Islet of Langerhans (tissue), 1 donor: ENCODE measurements around the gene KRTAP9-1.
"Not testable (repeated sequence)": the region's sequence is repeated elsewhere in the genome, so short reads cannot be mapped to it uniquely, and the experiment has no call there.

Experiments
- FAIRE-seq: peaks from one replicate; lab custom pipeline; 2011; peaks lifted over from hg19 to GRCh38; lab: Jason Lieb, UNC

Gene KRTAP9-1

DNA sequence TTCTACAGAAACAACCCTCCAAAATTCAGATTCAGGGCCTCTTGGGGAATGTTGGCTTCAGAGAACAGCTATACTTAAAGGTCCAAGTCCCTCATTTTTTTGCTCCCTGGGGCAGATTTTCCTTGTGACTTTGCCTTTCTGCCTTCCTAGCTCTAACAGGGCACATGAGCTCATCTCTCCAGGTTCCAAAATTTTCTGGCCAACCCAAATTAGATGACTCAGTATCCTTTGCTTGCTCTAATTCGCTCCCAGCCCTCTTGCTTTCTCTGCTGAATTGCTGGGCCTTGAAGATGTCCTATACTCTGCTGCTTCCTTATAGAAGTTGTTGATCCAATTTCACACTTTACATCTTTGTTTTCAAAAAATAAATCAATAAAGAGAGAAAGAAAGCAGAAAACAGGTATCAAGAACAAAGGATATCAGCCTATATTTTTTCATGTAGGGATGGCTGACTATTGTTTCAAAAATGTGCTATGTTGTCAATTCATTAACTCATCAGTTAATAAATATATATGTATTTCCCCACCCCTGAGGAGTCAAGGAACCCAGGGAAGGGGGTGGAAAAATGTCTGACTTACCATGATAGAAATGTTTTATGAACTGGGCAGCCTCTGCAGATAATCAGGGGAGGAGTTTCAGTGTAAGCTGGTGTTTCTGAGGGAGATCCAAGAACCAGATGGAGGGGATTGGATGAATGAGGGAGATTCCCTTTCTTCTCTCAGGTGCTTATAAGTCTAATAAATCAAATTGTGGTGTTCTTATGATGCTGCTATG lies 10.7 kb upstream of the KRTAP9-1 start:
- FAIRE-seq, result no peak

DNA sequence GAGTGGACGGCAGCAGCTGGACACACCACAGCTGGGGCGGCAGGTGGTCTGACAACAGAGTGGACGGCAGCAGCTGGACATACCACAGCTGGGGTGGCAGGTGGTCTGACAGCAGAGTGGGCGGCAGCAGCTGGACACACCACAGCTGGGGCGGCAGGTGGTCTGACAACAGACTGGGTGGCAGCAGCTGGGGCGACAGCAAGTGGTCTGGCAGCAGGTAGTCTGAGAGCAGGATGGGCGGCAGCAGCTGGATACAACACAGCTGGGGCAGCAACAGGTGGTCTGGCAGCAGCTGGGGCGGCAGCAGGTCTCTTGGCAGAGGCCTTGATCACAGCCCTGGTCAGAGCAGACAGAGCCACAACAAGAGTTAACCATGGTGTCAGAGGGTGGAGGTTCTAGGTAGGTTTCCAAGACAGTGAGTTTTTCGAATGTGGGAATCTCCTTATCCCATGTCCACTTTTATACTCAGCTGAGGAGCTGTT lies 5.2 kb upstream of the KRTAP9-1 start, which contains the start of gene KRTAP4-1:
KRTAP4-1 (minus strand) TSS at position 432 of the 482 bp plus-strand sequence; CDS start at position 375, 57 bp downstream.
- no peak for FAIRE-seq

DNA sequence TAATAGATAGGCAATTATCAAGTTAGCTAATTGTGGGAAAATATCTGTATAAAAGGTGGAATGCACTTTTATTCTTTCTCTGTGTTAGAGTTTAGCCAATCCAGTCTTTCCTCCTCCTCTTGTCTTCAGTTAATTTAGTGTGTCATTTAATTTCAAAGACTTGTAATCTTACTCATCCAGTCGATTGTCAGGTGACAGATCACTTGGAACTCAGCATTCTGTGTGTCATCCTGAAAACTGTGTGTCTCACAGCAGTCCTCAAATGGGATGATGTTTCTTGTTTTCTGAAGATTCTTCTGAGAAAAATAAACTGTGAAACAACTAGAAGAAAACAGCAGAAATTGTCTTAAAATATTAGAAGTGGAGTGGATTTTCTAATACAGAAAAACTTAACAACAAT lies 4.7 kb upstream of the KRTAP9-1 start:
- no peak for FAIRE-seq

DNA sequence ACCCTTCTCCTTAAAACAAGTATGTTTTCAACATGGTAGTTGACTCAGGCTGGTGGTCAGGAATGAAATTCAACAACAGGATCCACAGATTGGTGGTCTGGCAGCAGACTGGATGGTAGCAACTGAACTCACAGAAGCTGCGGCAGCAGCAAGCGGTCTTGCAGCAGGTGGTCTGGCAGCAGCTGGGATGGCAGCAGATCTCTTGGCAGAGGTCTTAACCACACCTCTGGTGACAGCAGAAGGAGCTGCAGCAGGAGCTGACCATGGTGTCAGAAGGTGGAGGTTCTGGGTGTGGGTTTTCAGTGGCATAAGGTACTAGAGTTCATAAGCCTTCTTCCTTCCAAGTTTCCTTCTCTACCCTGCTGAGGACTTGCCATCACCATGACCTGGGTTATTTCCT lies 2.8 kb upstream of the KRTAP9-1 start:
- no peak for FAIRE-seq

DNA sequence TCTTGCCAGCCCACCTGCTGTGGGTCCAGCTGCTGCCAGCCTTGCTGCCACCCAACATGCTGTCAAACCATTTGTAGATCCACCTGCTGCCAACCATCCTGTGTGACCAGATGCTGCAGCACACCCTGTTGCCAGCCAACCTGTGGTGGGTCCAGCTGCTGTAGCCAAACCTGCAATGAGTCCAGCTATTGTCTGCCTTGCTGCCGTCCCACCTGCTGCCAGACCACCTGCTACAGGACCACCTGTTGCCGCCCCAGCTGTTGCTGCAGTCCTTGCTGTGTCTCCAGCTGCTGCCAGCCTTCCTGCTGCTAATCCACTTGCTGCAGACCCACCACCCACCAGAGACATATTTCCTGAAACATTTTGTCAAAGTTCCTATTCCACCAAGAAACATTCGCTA lies 641 bp downstream of the KRTAP9-1 start:
- no peak for FAIRE-seq

DNA sequence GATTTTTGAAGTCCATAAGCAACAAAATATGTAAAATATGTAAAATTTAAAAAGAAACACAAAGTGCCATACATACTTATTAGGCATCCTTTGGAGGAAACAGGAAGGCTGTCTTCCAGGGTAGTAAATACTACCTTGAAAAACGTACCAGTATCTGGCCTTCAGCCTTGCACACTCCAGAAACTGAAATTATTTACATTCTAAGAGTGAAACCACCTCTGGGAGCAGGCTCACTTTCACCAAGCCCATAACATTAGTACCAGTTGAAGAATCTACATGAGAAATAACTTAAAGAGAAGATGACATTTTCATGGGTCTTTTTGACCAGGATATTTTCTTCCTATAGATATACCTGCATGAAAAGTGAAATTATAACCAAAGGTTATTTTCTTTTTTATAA lies 6.4 kb downstream of the KRTAP9-1 start:
- no peak for FAIRE-seq

DNA sequence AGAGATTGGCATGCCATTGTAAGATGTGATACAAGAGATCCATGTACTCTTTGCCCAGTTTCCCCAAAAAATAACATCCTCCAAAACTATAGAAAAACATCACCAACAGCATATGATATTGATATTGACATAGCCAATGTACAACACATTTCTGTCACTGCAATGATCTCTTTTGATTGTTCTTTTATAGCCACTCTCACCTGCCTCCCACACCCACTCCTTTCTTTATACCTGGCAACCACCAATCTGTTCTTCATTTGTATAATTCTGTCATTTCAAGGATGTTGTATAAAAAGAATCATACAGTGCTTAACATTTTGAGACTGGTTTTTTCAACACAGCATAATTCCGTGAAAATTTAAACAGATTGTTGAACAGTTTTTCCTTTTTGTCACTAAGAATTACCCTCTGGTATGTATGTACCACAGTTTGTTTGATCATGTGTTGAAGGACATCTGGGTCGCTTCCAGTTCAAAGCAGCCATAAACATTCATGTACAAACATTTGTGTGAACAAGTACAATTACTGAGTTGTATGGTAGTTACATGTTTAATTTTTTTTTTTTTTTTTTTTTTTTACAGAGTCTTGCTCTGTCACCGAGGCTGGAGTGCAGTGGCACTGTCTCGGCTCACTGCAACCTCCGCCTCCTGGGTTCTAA lies 9.9 kb downstream of the KRTAP9-1 start:
- FAIRE-seq, result no peak

DNA sequence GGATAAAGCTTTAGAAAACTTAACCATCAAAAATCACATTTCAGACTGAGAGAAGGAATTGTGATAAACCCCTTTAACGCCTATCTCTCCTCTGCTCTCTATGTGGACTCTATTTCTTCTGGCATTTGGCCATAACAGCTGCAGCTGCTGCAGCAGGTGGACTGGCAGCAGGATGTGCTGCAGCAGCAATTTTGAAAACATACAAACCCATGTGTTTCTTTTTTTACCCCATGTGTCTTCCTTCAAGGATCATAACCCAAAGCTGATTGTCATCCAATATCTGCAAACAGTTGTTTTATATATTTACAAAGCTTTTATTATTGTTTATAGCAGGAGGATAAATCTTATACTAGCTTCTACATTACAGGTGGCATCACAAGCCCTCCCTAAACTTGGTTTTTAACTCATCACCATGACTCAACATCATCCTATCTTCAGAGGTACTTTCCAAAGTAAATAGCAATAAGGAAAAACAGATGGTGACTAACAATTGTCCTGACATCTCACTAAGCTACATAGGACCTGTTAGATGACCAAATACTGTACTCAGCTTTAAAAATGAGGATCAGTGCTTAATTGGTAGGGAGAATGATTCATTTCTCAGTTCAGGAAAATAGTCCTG lies 22.3 kb downstream of the KRTAP9-1 start:
- no peak for FAIRE-seq

DNA sequence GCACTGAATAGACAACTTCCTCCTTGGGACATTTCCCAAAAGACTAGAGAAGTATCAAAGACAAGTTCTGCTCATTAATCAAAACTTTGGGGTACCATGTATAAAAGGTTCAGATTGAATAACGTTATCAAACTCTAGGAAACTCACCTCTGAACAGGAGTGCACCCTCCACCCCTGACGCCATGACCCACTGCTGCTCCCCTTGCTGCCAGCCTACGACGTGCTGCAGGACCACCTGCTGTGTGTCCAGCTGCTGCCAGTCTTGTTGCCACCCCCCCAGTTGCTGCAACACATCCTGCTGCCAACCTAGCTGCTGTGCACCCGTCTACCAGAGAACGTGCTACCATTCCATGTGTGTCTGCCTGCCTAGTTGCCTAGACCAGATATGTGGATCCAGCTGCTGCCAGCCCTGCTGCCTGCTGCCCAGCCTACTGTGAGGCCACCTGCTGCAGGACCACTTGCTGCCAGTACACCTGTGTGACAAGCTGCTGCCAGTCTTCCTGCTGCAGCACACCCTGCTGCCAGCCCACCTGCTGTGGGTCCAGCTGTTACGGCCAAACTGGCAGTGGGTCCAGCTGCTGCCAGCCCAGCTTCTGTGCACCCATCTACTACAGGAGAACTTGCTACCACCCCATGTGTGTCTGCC lies 23.0 kb downstream of the KRTAP9-1 start:
- FAIRE-seq, result no peak

DNA sequence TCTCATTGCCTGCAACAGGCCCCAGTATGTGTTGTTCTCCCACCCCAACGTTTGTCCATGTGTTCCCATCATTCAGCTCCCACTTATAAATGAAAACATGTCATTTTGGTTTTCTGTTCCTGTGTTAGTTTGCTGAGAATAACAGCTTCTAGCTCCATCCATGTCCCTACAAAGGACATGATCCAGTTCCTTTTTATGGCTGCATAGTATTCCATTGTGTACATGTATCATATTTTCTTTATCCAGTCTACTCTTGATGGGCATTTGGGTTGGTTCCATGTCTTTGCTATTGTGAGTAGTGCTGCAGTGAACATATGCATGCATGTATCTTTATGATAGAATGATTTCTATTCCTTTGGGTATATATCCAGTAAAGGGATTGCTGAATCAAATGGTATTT lies 26.0 kb downstream of the KRTAP9-1 start:
- no peak for FAIRE-seq

DNA sequence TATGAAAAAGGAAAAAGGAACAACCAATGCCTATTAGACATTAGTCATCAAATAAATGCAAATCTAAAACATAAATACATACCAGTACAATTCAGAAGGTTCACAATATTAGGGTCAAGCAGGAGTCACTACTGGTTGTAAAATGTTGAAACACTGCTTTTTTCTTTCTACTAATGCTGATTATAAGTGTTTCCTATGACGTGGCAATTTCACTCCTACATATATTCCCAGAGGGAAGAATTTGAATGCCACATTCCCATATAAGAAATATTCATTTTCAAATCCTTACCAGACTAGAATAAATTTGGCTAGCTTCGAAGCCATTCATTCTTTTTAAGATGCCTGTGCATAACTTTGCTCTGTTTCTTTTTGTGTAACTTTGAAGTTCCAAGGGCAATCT lies 34.1 kb downstream of the KRTAP9-1 start:
- no peak for FAIRE-seq

DNA sequence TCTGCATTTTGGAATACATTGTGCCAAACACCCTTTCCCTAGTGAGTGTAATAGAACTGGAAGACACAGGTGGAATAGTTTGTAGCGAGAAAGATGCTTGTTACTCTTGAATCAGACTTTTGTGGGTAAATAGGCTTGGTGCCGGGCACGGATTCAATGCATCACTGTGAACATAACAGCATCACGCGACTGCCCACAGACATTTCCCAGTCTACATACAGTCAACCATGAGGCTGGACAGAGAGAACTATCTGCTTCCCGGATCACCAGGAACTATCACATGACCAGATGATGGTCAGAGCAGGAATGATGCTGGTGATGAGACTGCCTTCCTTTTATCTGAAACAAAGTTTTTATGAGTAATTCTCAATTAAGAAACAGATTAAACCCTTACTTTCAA lies 36.4 kb downstream of the KRTAP9-1 start:
- FAIRE-seq, result no peak

DNA sequence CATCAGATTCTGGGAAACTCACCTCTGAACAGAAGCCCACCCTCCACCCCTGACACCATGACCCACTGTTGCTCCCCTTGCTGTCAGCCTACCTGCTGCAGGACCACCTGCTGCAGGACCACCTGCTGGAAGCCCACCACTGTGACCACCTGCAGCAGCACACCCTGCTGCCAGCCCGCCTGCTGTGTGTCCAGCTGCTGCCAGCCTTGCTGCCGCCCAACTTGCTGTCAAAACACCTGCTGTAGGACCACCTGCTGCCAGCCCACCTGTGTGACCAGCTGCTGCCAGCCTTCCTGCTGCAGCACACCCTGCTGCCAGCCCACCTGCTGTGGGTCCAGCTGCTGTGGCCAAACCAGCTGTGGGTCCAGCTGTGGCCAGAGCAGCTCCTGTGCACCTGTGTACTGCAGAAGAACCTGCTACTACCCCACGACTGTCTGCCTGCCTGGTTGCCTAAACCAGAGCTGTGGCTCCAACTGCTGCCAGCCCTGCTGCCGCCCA lies 37.0 kb downstream of the KRTAP9-1 start, which contains the start of gene KRTAP9-2:
KRTAP9-2 (plus strand) TSS at position 51 of the 498 bp plus-strand sequence; CDS start at position 58, 7 bp downstream.
- FAIRE-seq, result not testable (repeated sequence)

DNA sequence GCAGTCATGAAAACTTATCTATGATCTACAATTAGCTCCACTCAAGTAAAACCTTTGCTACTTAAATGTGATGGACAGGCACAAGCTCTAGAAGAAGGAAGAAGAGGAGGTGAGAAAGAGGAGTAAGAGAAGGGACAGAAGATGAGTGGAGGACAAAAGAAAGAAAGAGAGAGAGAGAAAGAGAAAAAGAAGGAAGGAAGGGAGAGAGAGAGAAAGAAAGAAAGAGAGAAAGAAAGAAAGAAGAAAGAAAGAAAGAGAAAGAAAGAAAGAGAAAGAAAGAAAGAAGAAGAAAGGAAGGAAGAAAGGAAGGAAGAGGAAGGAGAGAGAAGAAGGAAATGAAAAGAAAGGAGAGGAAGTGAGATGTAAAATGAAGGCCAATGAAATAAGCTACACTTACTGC lies 40.4 kb downstream of the KRTAP9-1 start:
- FAIRE-seq, result no peak

DNA sequence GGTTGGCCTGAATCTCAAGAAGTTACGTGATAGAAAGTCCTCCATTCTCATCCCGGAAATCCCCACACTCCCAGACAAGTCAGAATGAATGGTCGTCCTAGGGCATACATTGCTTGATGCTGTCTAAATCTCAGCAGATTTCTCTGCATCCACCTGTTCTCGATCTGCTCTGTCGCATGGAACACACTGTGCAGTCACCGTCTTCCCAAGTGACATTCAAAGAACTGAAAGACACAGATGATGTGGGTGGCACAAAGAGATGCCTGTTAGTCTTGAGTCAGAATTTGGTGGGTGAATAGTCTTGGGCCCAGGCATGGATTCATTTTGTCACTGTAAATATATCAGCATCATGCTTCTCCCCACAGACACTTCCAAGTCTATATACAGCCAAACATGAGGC lies 42.0 kb downstream of the KRTAP9-1 start:
- FAIRE-seq, result no peak

DNA sequence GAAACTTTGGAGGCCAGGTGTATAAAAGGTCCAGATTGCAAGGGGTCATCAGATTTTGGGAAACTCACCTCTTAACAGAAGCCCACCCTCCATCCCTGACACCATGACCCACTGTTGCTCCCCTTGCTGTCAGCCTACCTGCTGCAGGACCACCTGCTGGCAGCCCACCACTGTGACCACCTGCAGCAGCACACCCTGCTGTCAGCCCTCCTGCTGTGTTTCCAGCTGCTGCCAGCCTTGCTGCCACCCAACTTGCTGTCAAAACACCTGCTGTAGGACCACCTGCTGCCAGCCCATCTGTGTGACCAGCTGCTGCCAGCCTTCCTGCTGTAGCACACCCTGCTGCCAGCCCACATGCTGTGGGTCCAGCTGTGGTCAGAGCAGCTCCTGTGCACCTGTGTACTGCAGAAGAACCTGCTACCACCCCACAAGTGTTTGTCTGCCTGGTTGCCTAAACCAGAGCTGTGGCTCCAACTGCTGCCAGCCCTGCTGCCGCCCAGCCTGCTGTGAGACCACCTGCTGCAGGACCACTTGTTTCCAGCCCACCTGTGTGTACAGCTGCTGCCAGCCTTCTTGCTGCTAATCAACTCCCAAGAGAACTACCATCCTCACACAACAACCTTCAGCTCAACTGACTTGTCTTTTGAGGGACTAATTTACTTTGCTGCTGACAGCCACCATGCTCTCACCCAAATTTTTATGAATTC lies 42.9 kb downstream of the KRTAP9-1 start, which contains the start of gene KRTAP9-3:
KRTAP9-3 (plus strand) TSS at position 51 of the 707 bp plus-strand sequence; CDS start at position 104, 53 bp downstream.
- not testable (repeated sequence) for FAIRE-seq

DNA sequence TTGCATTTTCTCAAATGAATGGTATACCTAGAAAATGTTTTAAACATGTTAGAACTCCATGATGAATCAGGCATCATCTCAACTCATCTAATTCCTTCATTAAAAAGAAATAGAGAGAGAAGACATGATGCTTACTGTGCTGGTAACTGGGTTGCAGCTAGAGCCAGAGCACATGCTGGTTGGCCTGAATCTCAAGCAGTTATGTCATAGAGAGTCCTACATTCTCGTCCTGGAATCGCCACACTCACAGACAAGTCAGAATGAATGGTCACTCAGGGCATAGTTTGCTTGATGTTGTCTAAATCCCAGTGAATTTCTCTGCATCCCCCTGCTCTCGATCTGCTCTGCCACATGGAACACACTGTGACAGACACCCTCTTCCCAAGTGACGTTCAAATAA lies 47.4 kb downstream of the KRTAP9-1 start:
- not testable (repeated sequence) for FAIRE-seq

DNA sequence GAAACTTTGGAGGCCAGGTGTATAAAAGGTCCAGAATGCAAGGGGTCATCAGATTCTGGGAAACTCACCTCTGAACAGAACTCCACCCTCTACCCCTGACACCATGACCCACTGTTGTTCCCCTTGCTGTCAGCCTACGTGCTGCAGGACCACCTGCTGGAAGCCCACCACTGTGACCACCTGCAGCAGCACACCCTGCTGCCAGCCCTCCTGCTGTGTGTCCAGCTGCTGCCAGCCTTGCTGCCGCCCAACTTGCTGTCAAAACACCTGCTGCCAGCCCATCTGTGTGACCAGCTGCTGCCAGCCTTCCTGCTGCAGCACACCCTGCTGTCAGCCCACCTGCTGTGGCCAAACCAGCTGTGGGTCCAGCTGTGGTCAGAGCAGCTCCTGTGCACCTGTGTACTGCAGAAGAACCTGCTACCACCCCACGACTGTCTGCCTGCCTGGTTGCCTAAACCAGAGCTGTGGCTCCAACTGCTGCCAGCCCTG lies 48.3 kb downstream of the KRTAP9-1 start, which contains the start of gene KRTAP9-8:
KRTAP9-8 (plus strand) TSS at position 51 of the 489 bp plus-strand sequence; CDS start at position 104, 53 bp downstream.
- FAIRE-seq, result not testable (repeated sequence)
